BJ (cell line): ENCODE results near the gene KCNE3. TPM values are rescaled to one million over a fixed set of nuclear protein-coding genes. Genes with fewer than 3 reads are reported as not detected.

Source experiments
- CTCF ChIA-PET: fragments of 350-600 bp; formaldehyde crosslinking; extraction: SDS; loops from one replicate; lab custom pipeline; 2021; ENCODE audit warnings: antibody characterized with exemption, inconsistent platforms; lab: Yijun Ruan, JAX
- POLR2A ChIA-PET: fragments of 300-600 bp; sonication (Branson Sonifier 250); formaldehyde crosslinking; extraction: SDS; loops from one replicate; lab custom pipeline; 2021; ENCODE audit warnings: antibody characterized with exemption; lab: Charles Lee
- DNase-seq: peaks from one replicate; pipeline ENCODE4 v3.0.0-alpha.2; 2011; ENCODE audit warnings: low read depth
- H3K27me3 ChIP-seq: 2 replicates; pipeline ENCODE4 v1.6.0; 2011; ENCODE audit warnings: low read length; ENCODE audit not compliant: control insufficient read depth, insufficient read depth
- H3K36me3 ChIP-seq: 2 replicates; pipeline ENCODE4 v1.5.1; 2011; ENCODE audit warnings: low read length; ENCODE audit not compliant: control insufficient read depth, insufficient read depth
- H3K4me3 ChIP-seq: 2 replicates; pipeline ENCODE4 v1.5.1; 2011; ENCODE audit warnings: low read depth, mild to moderate bottlenecking, control low read depth, low read length
- CTCF ChIP-seq: IDR thresholded peaks from 2 replicates; pipeline ENCODE4 v1.5.1; 2011; ENCODE audit warnings: low read depth, mild to moderate bottlenecking, control low read depth, inconsistent platforms, low read length, moderate library complexity; ENCODE audit not compliant: insufficient read depth
- polyA plus RNA-seq: library from polyadenylated mRNA; depleted of rRNA; stranded (reverse); fragments of >200 nt; gene quantifications from 2 replicates; pipeline ENCODE4 v1.2.3, GENCODE V29; 2011

Gene KCNE3
- polyA plus RNA-seq, 1 experiment = 0.94 TPM

- ChIA-PET CTCF (interaction anchor here (1.4 kb wide), 1 partner anchor 236 kb away, joined by 3 read pairs; no protein-coding TSS in a partner anchor), POLR2A (no interaction called here)
- H3K36me3 ChIP-seq = no peaks in the 10 kb centered on the region
- DNase-seq = no peak
- no peak overlapping the region for H3K4me3 ChIP-seq
- no peak for TF ChIP-seq CTCF
- H3K27me3 ChIP-seq = no peaks in the 10 kb centered on the region
Observed at GRCh38 chr11:74492084-74492483, 24.7 kb upstream of the KCNE3 start.

DNA sequence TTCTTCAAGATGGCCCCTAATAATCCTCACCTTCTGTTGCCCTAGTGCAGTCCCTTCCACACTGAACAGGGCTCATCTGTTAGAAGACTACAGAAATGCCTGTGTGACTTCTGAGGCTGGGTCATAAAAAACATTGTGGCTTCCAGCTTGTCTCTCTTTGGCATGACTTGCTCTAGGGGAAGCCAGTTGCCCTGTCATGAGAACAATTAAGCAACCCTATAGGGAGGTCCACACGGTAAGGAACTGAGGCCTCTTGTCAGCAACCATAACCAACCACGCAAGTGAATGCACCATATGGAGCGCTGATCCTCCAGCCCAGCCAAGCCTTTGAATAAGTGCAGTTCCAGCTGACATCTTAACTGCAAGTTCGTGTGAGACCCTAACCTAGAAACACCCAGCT, 23.6 kb upstream of the KCNE3 start:
- ChIA-PET CTCF (no interaction called here), POLR2A (no interaction called here)
- H3K4me3 ChIP-seq = no peak overlapping the region
- DNase-seq = no peak
- H3K27me3 ChIP-seq = no peaks in the 10 kb centered on the region; the same call in 1 of the 2 replicates
- TF ChIP-seq CTCF = no peak
- no peaks in the 10 kb centered on the region for H3K36me3 ChIP-seq

DNA sequence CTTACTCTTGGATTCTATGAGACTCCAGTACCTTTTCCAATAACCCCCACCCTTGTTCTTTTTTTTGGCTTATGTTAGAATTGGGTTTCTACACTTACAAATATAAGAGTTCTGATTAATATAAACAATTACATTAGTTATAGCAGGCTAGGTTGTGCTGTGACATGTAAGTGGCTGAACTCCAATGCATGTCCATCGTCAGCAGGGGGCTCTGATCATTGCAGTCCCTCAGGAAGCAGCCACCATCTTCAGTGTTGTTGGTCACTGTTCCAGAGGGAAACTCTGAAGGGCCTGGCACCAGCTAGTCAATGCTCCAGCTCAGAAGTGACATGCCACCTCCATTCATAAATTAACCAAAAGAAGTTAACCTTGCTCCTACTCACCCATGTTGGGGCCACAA, 20.5 kb upstream of the KCNE3 start:
- Histone ChIP-seq H3K27me3 (no peaks in the 10 kb centered on the region; the same call in 1 of the 2 replicates), H3K4me3 (no peak overlapping the region), H3K36me3 (no peaks in the 10 kb centered on the region)
- no peak for TF ChIP-seq CTCF
- ChIA-PET POLR2A (no interaction called here), CTCF (interaction anchor here (0.6 kb wide), 1 partner anchor 239 kb away, joined by 3 read pairs; no protein-coding TSS in a partner anchor)
- no peak for DNase-seq

DNA sequence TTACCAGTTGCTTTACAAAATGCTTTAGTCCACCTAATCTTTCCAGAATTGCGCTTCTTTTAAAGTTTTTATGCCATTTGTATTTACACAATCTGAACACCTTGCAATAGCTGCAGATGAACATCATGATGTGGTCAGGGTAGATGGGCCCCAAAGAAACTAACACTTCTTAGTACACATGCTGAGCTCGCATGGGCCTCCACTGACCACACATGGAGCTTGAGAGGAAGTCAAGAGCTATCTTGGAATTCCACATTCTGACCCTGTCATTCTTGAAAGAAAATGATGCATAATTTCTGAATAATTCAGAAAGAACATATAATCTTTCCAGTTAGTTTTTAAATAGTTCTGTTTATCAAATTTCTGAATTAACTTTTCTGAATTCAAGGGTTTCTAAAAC, 18.5 kb upstream of the KCNE3 start:
- POLR2A ChIA-PET = no interaction called here
- Histone ChIP-seq H3K4me3 (no peak overlapping the region), H3K36me3 (no peaks in the 10 kb centered on the region), H3K27me3 (no peaks in the 10 kb centered on the region; the same call in 1 of the 2 replicates)
- TF ChIP-seq CTCF = no peak
- no peak for DNase-seq
- CTCF ChIA-PET = no interaction called here

GRCh38 chr11:74480688-74481417, 13.5 kb upstream of the KCNE3 start:
- no peak overlapping the region for H3K4me3 ChIP-seq
- POLR2A ChIA-PET = no interaction called here
- CTCF ChIA-PET = interaction anchor here (0.6 to 2.6 kb wide), 2 partner anchors 28 to 90 kb away, joined by 3 to 8 read pairs; no protein-coding TSS in a partner anchor
- H3K36me3 ChIP-seq = no peaks in the 10 kb centered on the region
- no peak for DNase-seq
- peaks cover 3% of the 10 kb centered on the region; the same call in 1 of the 2 replicates for H3K27me3 ChIP-seq
- no peak for TF ChIP-seq CTCF
